Measurements from ENCODE around the gene HRCT1. TPM values are rescaled to one million over a fixed set of nuclear protein-coding genes. Genes with fewer than 3 reads are reported as not detected.

The HRCT1 gene
- 10 to 100 TPM in 2 of 3 donors, 1 to 10 TPM in 1; 3.4 to 16.0 (median 12.8) TPM for total RNA-seq

DNA sequence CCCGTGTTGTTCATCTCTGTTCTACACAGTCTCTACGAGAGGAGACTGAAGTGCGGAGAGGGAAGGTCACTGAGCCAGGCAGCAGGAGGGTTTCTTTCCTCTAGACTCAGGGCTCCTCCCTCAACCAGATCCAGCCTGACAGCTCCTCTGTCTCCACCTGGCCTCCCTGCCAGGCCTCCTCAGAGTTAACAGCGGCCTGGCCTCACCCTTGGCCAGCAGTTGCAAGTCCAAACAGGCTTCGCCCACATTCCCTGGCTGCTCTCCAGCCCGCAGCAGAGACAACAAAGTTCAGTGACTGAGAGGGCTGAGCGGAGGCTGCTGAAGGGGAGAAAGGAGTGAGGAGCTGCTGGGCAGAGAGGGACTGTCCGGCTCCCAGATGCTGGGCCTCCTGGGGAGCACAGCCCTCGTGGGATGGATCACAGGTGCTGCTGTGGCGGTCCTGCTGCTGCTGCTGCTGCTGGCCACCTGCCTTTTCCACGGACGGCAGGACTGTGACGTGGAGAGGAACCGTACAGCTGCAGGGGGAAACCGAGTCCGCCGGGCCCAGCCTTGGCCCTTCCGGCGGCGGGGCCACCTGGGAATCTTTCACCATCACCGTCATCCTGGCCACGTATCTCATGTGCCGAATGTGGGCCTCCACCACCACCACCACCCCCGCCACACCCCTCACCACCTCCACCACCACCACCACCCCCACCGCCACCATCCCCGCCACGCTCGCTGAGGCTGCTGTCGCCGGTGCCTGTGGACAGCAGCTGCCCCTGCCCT lies at the start of gene HRCT1:
HRCT1 (plus strand) TSS at position 291 of the 768 bp plus-strand sequence; CDS start at position 377, 86 bp downstream.
- intact Hi-C loops (cut with DNase I; ENCODE audit: low total_unique reads) = no loop called here
- H3K9me3 ChIP-seq = no peaks in the 10 kb centered on the region

DNA sequence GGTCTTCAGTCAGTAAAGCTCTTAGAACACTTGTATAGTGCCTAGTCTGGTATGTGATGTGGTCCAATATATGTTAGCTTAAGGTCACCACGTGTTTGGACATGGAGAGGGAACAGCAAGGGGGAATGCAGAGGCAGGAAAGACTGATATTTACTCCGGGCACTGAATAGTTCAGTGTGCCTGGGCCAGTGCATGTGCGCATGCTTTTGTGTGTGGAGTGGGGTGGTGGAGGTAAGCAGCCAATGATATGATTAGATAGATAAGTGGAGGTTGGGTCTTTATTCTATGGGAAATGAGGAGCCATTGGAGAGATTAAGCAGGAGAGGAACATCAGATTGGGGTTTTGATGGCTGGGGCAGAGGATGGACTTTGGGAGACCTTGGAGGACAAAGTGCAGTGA lies 49.8 kb upstream of the HRCT1 start:
- TF ChIP-seq POLR2AphosphoS5 (IDR thresholded peaks at IDR 0.05) = no peak
- TF ChIP-seq, protein P1, sequence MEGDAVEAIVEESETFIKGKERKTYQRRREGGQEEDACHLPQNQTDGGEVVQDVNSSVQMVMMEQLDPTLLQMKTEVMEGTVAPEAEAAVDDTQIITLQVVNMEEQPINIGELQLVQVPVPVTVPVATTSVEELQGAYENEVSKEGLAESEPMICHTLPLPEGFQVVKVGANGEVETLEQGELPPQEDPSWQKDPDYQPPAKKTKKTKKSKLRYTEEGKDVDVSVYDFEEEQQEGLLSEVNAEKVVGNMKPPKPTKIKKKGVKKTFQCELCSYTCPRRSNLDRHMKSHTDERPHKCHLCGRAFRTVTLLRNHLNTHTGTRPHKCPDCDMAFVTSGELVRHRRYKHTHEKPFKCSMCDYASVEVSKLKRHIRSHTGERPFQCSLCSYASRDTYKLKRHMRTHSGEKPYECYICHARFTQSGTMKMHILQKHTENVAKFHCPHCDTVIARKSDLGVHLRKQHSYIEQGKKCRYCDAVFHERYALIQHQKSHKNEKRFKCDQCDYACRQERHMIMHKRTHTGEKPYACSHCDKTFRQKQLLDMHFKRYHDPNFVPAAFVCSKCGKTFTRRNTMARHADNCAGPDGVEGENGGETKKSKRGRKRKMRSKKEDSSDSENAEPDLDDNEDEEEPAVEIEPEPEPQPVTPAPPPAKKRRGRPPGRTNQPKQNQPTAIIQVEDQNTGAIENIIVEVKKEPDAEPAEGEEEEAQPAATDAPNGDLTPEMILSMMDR (IDR thresholded peaks at IDR 0.05) = no peak
- TF ChIP-seq POLR2A (IDR thresholded peaks at IDR 0.05) = no peak
- no peak for DNase-seq (ENCODE audit: low spot score in 2 of 2)
- intact Hi-C loops (cut with DNase I; ENCODE audit: low total_unique reads) = no loop called here
- Histone ChIP-seq H3K9me3 (no peaks in the 10 kb centered on the region), H3K36me3 (no peaks in the 10 kb centered on the region), H3K4me1 (no peaks in the 10 kb centered on the region), H3K4me3 (no peak overlapping the region), H3K27me3 (no peaks in the 10 kb centered on the region), H3K27ac (no peak overlapping the region)

More for the DNA sequence above, at the start of gene HRCT1:
- Histone ChIP-seq H3K36me3 (no peaks in the 10 kb centered on the region), H3K27ac (peak within 1 kb of the TSS; percentile 95 to 100), H3K4me3 (peak within 1 kb of the TSS; percentile 43 to 62 (median 47)), H3K27me3 (no peaks in the 10 kb centered on the region), H3K4me1 (peaks cover 47 to 65% of the 10 kb centered on the region in 2 donors)
- DNase-seq (ENCODE audit: low spot score in 2 of 2) = peak; percentile 96
- TF ChIP-seq POLR2A (IDR thresholded peaks at IDR 0.05) = no peak
- TF ChIP-seq POLR2AphosphoS5 (IDR thresholded peaks at IDR 0.05) = peak; percentile 79 to 89 (median 88)

DNA sequence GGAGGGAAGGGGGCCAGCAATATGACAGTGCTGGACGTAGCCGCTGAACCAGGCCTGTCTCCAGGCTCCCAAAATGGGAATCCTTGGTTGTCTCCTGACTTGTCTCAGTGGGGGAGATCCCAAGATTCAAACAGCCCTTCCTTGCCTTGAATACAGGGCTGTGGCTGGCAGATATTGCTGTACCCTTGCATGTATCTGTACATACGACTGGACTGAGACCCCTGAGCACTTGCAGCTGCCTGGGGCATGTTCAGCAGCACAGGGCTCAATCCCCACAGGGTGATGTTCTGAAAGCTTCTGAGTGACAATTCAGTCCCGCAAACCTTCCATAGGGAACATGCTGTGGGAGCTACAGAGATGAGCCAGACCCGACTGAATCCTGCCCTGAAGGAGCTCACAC lies 49.1 kb upstream of the HRCT1 start:
- no peak overlapping the region for H3K4me3 ChIP-seq
- no peaks in the 10 kb centered on the region for H3K36me3 ChIP-seq
- peak in 1 of 2 donors; percentile 7 for DNase-seq (ENCODE audit: low spot score in 2 of 2)
- H3K27ac ChIP-seq = no peak overlapping the region
- no peaks in the 10 kb centered on the region for H3K4me1 ChIP-seq
- no peaks in the 10 kb centered on the region for H3K27me3 ChIP-seq
- TF ChIP-seq POLR2AphosphoS5 (IDR thresholded peaks at IDR 0.05) (no peak), POLR2A (IDR thresholded peaks at IDR 0.05) (no peak)
- TF ChIP-seq, protein P1 (IDR thresholded peaks at IDR 0.05) = no peak
- no peaks in the 10 kb centered on the region for H3K9me3 ChIP-seq
- intact Hi-C loops (cut with DNase I; ENCODE audit: low total_unique reads) = no loop called here

DNA sequence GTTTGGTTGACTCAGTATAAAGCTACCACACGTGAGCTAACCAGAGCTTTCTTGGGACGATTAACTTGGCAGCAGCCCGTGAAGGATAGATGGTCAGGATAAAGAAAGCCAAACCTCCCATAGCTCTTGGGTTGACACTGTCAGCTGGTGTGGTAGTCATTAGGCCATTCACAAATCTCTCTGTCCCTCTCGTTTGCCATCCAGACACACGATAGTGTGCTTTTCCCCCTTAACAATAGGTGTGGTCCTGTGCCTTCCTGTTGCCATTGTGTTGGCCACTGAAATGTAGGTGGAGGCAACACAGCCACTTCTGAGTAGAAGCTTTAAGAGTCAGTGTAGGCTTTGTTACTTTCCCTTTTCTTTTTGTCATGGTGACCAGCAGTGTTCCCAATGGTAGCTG lies 47.5 kb upstream of the HRCT1 start:
- intact Hi-C loops (cut with DNase I; ENCODE audit: low total_unique reads) = no loop called here
- DNase-seq (ENCODE audit: low spot score in 2 of 2) = no peak

DNA sequence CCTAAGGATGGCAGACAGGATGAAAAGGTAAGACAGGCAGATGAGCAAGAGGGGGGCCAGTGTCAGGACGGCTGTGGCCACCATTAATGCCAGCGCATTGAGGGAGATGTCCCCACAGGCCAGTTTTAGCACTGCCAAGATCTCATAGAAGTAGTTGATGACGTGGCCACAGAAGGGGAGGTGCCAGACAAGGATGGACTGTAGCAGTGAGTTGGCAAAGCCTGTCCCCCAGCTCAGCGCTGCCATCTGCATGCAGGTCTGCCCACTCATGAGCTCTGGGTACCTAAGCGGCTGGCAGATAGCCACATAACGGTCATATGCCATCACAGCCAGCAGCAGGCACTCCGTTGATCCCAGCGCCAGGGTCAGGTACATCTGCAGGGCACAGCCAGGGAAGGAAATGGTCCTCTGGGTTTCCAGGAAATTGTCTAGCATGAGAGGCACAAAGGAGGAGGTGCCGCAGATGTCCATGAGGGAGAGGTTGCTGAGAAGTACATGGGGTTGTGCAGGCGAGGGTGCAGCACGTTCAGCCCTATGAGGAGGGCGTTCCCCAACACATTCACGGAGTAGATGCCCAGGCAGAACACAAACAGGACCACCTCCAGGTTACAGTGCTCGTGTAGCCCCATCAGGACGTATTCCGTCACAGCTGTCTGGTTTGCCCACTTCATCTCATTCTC lies 46.6 kb upstream of the HRCT1 start:
- intact Hi-C loops (cut with DNase I; ENCODE audit: low total_unique reads) = no loop called here
- DNase-seq (ENCODE audit: low spot score in 2 of 2) = no peak
- no peak for TF ChIP-seq POLR2A (IDR thresholded peaks at IDR 0.05)

More for the DNA sequence above, 47.5 kb upstream of the HRCT1 start:
- Histone ChIP-seq H3K4me1 (no peaks in the 10 kb centered on the region), H3K27me3 (peaks cover 0 to 3% of the 10 kb centered on the region in 2 donors), H3K9me3 (no peaks in the 10 kb centered on the region), H3K27ac (no peak overlapping the region), H3K4me3 (no peak overlapping the region), H3K36me3 (no peaks in the 10 kb centered on the region)
- TF ChIP-seq, protein P1 (IDR thresholded peaks at IDR 0.05) = no peak
- no peak for TF ChIP-seq POLR2AphosphoS5 (IDR thresholded peaks at IDR 0.05)
- no peak for TF ChIP-seq POLR2A (IDR thresholded peaks at IDR 0.05)

DNA sequence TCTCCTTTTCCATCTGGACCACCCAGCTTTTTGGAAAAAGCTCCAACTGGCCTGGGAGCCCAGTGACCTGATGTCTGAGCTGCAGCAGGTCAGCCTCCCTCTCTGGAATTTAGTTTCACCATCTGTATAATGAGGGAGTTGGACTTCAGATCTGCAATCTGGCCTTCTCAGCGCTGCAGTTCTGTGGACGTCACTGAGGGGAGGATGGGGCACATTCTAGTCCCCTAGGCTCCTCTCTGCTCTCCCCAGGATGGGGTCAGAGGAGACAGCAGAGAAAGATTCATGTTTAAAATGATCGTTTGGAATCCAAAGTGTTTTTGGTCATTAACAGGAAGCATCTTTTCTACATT lies 46.0 kb upstream of the HRCT1 start:
- no peaks in the 10 kb centered on the region for H3K4me1 ChIP-seq
- H3K27me3 ChIP-seq = peaks cover 0 to 4% of the 10 kb centered on the region in 2 donors
- TF ChIP-seq POLR2AphosphoS5 (IDR thresholded peaks at IDR 0.05) (no peak), POLR2A (IDR thresholded peaks at IDR 0.05) (no peak)
- TF ChIP-seq, protein P1 (IDR thresholded peaks at IDR 0.05) = no peak
- no peak overlapping the region for H3K27ac ChIP-seq
- intact Hi-C loops (cut with DNase I; ENCODE audit: low total_unique reads) = no loop called here
- no peaks in the 10 kb centered on the region for H3K9me3 ChIP-seq
- H3K36me3 ChIP-seq = no peaks in the 10 kb centered on the region
- DNase-seq (ENCODE audit: low spot score in 2 of 2) = no peak
- H3K4me3 ChIP-seq = no peak overlapping the region

More for the DNA sequence above, 46.6 kb upstream of the HRCT1 start:
- Histone ChIP-seq H3K27ac (no peak overlapping the region), H3K4me1 (no peaks in the 10 kb centered on the region), H3K9me3 (no peaks in the 10 kb centered on the region), H3K4me3 (no peak overlapping the region), H3K27me3 (peaks cover 0 to 4% of the 10 kb centered on the region in 2 donors), H3K36me3 (no peaks in the 10 kb centered on the region)

Measured in breast epithelium (tissue), 4 donors.